WERI-Rb-1 (cell line): ENCODE data around the gene LEPROT.
A peak's percentile ranks its signal among the peaks of the same experiment; 100 is the strongest.

Experiments used
- DNase-seq: peaks from one replicate; pipeline ENCODE4 v3.0.0-alpha.2; 2020
- H3K27ac ChIP-seq: fragments of 250-450 bp; sonication (Bioruptor Pico); 2 replicates; pipeline ENCODE4 v1.5.1; 2020; ENCODE audit warnings: mild to moderate bottlenecking, moderate library complexity
- H3K27me3 ChIP-seq: fragments of 250-450 bp; sonication (Bioruptor Pico); 2 replicates; pipeline ENCODE4 v1.5.1; 2021; ENCODE audit warnings: mild to moderate bottlenecking, low read depth, moderate library complexity; ENCODE audit not compliant: insufficient read depth, severe bottlenecking
- H3K36me3 ChIP-seq: fragments of 250-450 bp; sonication (Bioruptor Pico); 2 replicates; pipeline ENCODE4 v1.5.1; 2020; ENCODE audit warnings: mild to moderate bottlenecking, moderate library complexity
- H3K4me3 ChIP-seq: 2 replicates; pipeline ENCODE4 v1.5.1; 2011; ENCODE audit warnings: low read depth, mild to moderate bottlenecking, control low read depth, low read length
- H3K9me3 ChIP-seq: fragments of 250-450 bp; sonication (Bioruptor Pico); 2 replicates; pipeline ENCODE4 v1.5.1; 2021; ENCODE audit warnings: mild to moderate bottlenecking, moderate library complexity; ENCODE audit not compliant: severe bottlenecking
- CTCF ChIP-seq: IDR thresholded peaks from 2 replicates; pipeline ENCODE4 v1.5.1; 2011; ENCODE audit warnings: low read depth, mild to moderate bottlenecking, control low read depth, inconsistent platforms, low read length

LEPROT gene

GRCh38 chr1:65425697-65426096 is 5.2 kb downstream of the LEPROT start:
- Histone ChIP-seq H3K9me3 (no peaks in the 10 kb centered on the region), H3K36me3 (peaks cover 34% of the 10 kb centered on the region), H3K27ac (no peak overlapping the region), H3K4me3 (no peak overlapping the region), H3K27me3 (no peaks in the 10 kb centered on the region)
- no peak for TF ChIP-seq CTCF
- DNase-seq = no peak

GRCh38 chr1:65429078-65429477 is 8.6 kb downstream of the LEPROT start:
- Histone ChIP-seq H3K4me3 (no peak overlapping the region), H3K9me3 (no peaks in the 10 kb centered on the region), H3K27ac (no peak overlapping the region), H3K36me3 (peaks cover 40% of the 10 kb centered on the region), H3K27me3 (no peaks in the 10 kb centered on the region)
- no peak for DNase-seq
- no peak for TF ChIP-seq CTCF

- no peaks in the 10 kb centered on the region for H3K9me3 ChIP-seq
- peaks cover 43% of the 10 kb centered on the region for H3K36me3 ChIP-seq
- H3K27ac ChIP-seq = no peak overlapping the region
- no peak overlapping the region for H3K4me3 ChIP-seq
- no peak for DNase-seq
- no peak for TF ChIP-seq CTCF
- H3K27me3 ChIP-seq = no peaks in the 10 kb centered on the region
These were observed 9.3 kb downstream of the LEPROT start for GRCh38 chr1:65429806-65430205.

GRCh38 chr1:65431111-65431705 is 10.7 kb downstream of the LEPROT start:
- 0 out of 2 replicates have a peak, but pooled peaks have one; percentile 27 for TF ChIP-seq CTCF
- H3K27me3 ChIP-seq = no peaks in the 10 kb centered on the region
- no peak for DNase-seq
- peaks cover 31% of the 10 kb centered on the region for H3K36me3 ChIP-seq
- no peak overlapping the region for H3K27ac ChIP-seq
- H3K4me3 ChIP-seq = no peak overlapping the region
- H3K9me3 ChIP-seq = no peaks in the 10 kb centered on the region

GRCh38 chr1:65432918-65433317 is 12.4 kb downstream of the LEPROT start:
- H3K27me3 ChIP-seq = no peaks in the 10 kb centered on the region
- TF ChIP-seq CTCF = no peak
- H3K27ac ChIP-seq = no peak overlapping the region
- no peak for DNase-seq
- H3K4me3 ChIP-seq = no peak overlapping the region
- no peaks in the 10 kb centered on the region for H3K9me3 ChIP-seq
- peaks cover 20% of the 10 kb centered on the region for H3K36me3 ChIP-seq

- Histone ChIP-seq H3K36me3 (peaks cover 17% of the 10 kb centered on the region), H3K4me3 (no peak overlapping the region), H3K27me3 (no peaks in the 10 kb centered on the region), H3K9me3 (no peaks in the 10 kb centered on the region), H3K27ac (no peak overlapping the region)
- DNase-seq = no peak
- no peak for TF ChIP-seq CTCF
These were observed 13.8 kb downstream of the LEPROT start for GRCh38 chr1:65434255-65434654.
